Articular chondrocyte of knee joint (primary cell): Measurements from ENCODE around the gene BMS1. TPM values are rescaled to one million over a fixed set of nuclear protein-coding genes. Genes with fewer than 3 reads are reported as not detected.

Experiments used
- small RNA-seq: library from RNA; depleted of rRNA; stranded (forward); fragments of <200 nt; gene quantifications from one replicate; pipeline ENCODE3, GENCODE V24; 2012
- total RNA-seq: library from RNA; depleted of rRNA; stranded (reverse); fragments of >200 nt; gene quantifications from 2 replicates; pipeline ENCODE4 v1.2.3, GENCODE V29; 2012

The BMS1 gene
- 17.6 and 18.6 TPM in 2 replicates for total RNA-seq

GRCh38 chr10:42782446-42783180 lies at the start of gene BMS1:
TSS of gene BMS1 (plus strand) at chr10:42782795. CDS start at chr10:42784395, 1,600 bp downstream.

Small RNA genes lying within 50 kb of the gene (small RNA-seq; reads per million reads assigned to genes)
- not detected for gene RNU6-885P

Other genes starting within 250 kb of the BMS1 start
- gene ZNF33B, start 144.2 kb upstream of the BMS1 start, total RNA-seq = 10.8 and 14.2 TPM in 2 replicates